CMK (cell line): ENCODE measurements around the gene CHMP1A.

ENCODE experiments used
- DNase-seq: peaks from one replicate; pipeline ENCODE4 v3.0.0-alpha.2; 2010; ENCODE audit warnings: low read depth

CHMP1A gene

GRCh38 chr16:89623511-89624261 is 33.8 kb downstream of the CHMP1A start:
- no peak for DNase-seq

- DNase-seq, result no peak
These were observed 35.7 kb downstream of the CHMP1A start for GRCh38 chr16:89621698-89622409.

GRCh38 chr16:89621136-89621697 is 36.3 kb downstream of the CHMP1A start:
- DNase-seq, result no peak

- DNase-seq, result no peak
These were observed 37.1 kb downstream of the CHMP1A start for GRCh38 chr16:89620406-89620841.

- no peak for DNase-seq
These were observed 37.7 kb downstream of the CHMP1A start for GRCh38 chr16:89619840-89620239.

GRCh38 chr16:89618109-89618998 is 39.2 kb downstream of the CHMP1A start:
- no peak for DNase-seq

GRCh38 chr16:89617036-89617435 is 40.5 kb downstream of the CHMP1A start:
- no peak for DNase-seq

- no peak for DNase-seq
These were observed 40.9 kb downstream of the CHMP1A start for GRCh38 chr16:89616623-89617022.

- DNase-seq, result no peak
These were observed 41.9 kb downstream of the CHMP1A start for GRCh38 chr16:89615596-89616090.

GRCh38 chr16:89615176-89615575 is 42.3 kb downstream of the CHMP1A start:
- DNase-seq, result no peak

GRCh38 chr16:89613954-89614459 is 43.5 kb downstream of the CHMP1A start:
- no peak for DNase-seq

- DNase-seq, result no peak
These were observed 44.1 kb downstream of the CHMP1A start, which contains the start of gene DPEP1 for GRCh38 chr16:89613231-89613953. DPEP1 (plus strand) TSS chr16:89613642; CDS start chr16:89630411, 16,769 bp downstream.

- no peak for DNase-seq
These were observed 44.9 kb downstream of the CHMP1A start for GRCh38 chr16:89612415-89613166.

GRCh38 chr16:89610108-89610453 is 47.4 kb downstream of the CHMP1A start:
- DNase-seq, result no peak

GRCh38 chr16:89607937-89608740 is 49.4 kb downstream of the CHMP1A start:
- DNase-seq, result no peak

GRCh38 chr16:89607453-89607852 is 50.1 kb downstream of the CHMP1A start:
- DNase-seq, result no peak

- DNase-seq, result no peak
These were observed 51.5 kb downstream of the CHMP1A start for GRCh38 chr16:89606006-89606405.

GRCh38 chr16:89605186-89605970 is 52.1 kb downstream of the CHMP1A start:
- DNase-seq, result no peak

GRCh38 chr16:89604764-89605163 is 52.7 kb downstream of the CHMP1A start:
- no peak for DNase-seq
